Spleen (tissue), 11 donors: ENCODE data around the gene TBC1D8. TPM values are rescaled to one million over a fixed set of nuclear protein-coding genes. Genes with fewer than 3 reads are reported as not detected.

Experiments
- DNase-seq: peaks from one replicate; pipeline ENCODE4 v3.0.0-alpha.2; 2020
- H3K27ac ChIP-seq, 8 donors: fragments of 200-600 bp; sonication (generic) in 7 of 8; 1 replicate in 4 of 8; 2 replicates in 4 of 8; pipeline versions ENCODE4 v1.5.0 to v1.8.0; 2016 to 2021; ENCODE audit warnings: inconsistent platforms in 4 of 8, mild to moderate bottlenecking in 4 of 8, moderate library complexity in 1 of 8
- H3K27me3 ChIP-seq, 7 donors: fragments of 200-600 bp; sonication (generic) in 6 of 7; replicated peaks in 1 of 7; 1 replicate in 4 of 7; 2 replicates in 3 of 7; pipeline versions ENCODE4 v1.5.0 to v1.8.0; 2016 to 2021; ENCODE audit warnings: inconsistent platforms in 3 of 7, mild to moderate bottlenecking in 1 of 7
- H3K36me3 ChIP-seq, 6 donors: fragments of 200-600 bp; sonication (generic) in 5 of 6; 1 replicate in 4 of 6; 2 replicates in 2 of 6; pipeline versions ENCODE4 v1.5.0 to v1.8.0; 2016 to 2021; ENCODE audit warnings: inconsistent platforms in 2 of 6
- H3K4me1 ChIP-seq, 6 donors: fragments of 200-600 bp; sonication (generic) in 5 of 6; 1 replicate in 3 of 6; 2 replicates in 3 of 6; pipeline versions ENCODE4 v1.5.0 to v1.8.0; 2016 to 2021; ENCODE audit warnings: inconsistent platforms in 3 of 6
- H3K4me3 ChIP-seq, 8 donors: fragments of 200-600 bp; sonication (generic) in 7 of 8; 1 replicate in 4 of 8; 2 replicates in 4 of 8; pipeline versions ENCODE4 v1.5.0 to v1.8.0; 2016 to 2021; ENCODE audit warnings: inconsistent platforms in 4 of 8, mild to moderate bottlenecking in 4 of 8, moderate library complexity in 2 of 8
- H3K9me3 ChIP-seq, 8 donors: fragments of 200-600 bp; sonication (generic) in 7 of 8; 1 replicate in 4 of 8; 2 replicates in 4 of 8; pipeline versions ENCODE4 v1.5.0 to v1.8.0; 2016 to 2021; ENCODE audit warnings: inconsistent platforms in 4 of 8
- CTCF ChIP-seq, 11 experiments: fragments of 200-600 bp in 7 of 11; fragments of 450-650 bp in 4 of 11; sonication (generic) in 4 of 11; IDR thresholded peaks in 8 of 11; conservative IDR thresholded peaks in 3 of 11; 1 replicate in 7 of 11; 2 replicates in 4 of 11; pipeline versions ENCODE4 v1.4.0 to v1.8.0; 2016 to 2021; ENCODE audit warnings: antibody characterized with exemption in 11 of 11, inconsistent platforms in 4 of 11, mild to moderate bottlenecking in 1 of 11
- POLR2A ChIP-seq, 3 donors: fragments of 450-650 bp; IDR thresholded peaks; one replicate each; pipeline ENCODE4 v1.5.1; 2017; ENCODE audit warnings: antibody characterized with exemption in 3 of 3, mild to moderate bottlenecking in 1 of 3
- POLR2AphosphoS5 ChIP-seq, 3 donors: sonication (generic); formaldehyde crosslinking; IDR thresholded peaks; one replicate each; pipeline ENCODE4 v1.5.1; 2017; ENCODE audit warnings: antibody characterized with exemption in 3 of 3
- whole genome bisulfite sequencing, 5 donors: extraction: QIAGEN DNeasy Blood & Tissue Kit in 3 of 5; methylation state at CpG; one replicate each; pipeline versions ENCODE4 v1.1.5 to v1.1.7; 2013 to 2018; 5-methylcytosine and 5-hydroxymethylcytosine counted together
- intact Hi-C: fragments of 100-400 bp; cut with DNase I; formaldehyde crosslinking; loops from one replicate; pipeline ENCODE4 v1.15.0; 2023; ENCODE audit warnings: low total_unique reads
- polyA plus RNA-seq, 3 donors: library from polyadenylated mRNA; stranded (reverse); fragments of 200-250 nt; gene quantifications; one replicate each; pipeline ENCODE4 v1.2.1, GENCODE V29; 2013
- total RNA-seq, 7 donors: library from RNA; depleted of rRNA in 3 of 7; stranded (reverse); fragments of >200 nt in 3 of 7; fragmentation: NEBNext Ultra II Directional in 4 of 7; extraction: Animal tissue kit (Norgen Biotek cat#: 25700) in 4 of 7; gene quantifications; one replicate each; pipeline versions ENCODE4 v1.1.0 to v1.2.1, GENCODE V29; 2016 to 2021
- donor health status: healthy with polysubstance abuse.
- donor health status: DM: no; HTN: no; CAD: no; lungs with moderate emphysema.
- donor health status: DM: no; HTN: no; CAD: no.
- donor health status: Bipolar disorder and iron deficiency.
- donor health status: healthy.
- donor health status: DM: no; HTN: no; CAD: no.
- donor health status: DM: yes; HTN: yes; CAD: no.

The TBC1D8 gene
- total and polyA plus RNA-seq, 10 donors, result 7.2 to 104 (median 40.5) TPM

GRCh38 chr2:101041413-101041812, 109.8 kb downstream of the TBC1D8 start:
- WGBS, 5 donors, result 53 to 87% (median 62%) methylated on average over 4 of the region's 4 CpGs
- Histone ChIP-seq H3K9me3 (no peaks in the 10 kb centered on the region), H3K4me3 (no peak overlapping the region), H3K4me1 (peaks cover 0 to 62% (median 14%) of the 10 kb centered on the region in 6 donors), H3K27ac (peak overlapping the region in 6 of 8 donors; percentile 27 to 80 (median 70)), H3K27me3 (no peaks in the 10 kb centered on the region), H3K36me3 (peaks cover 0 to 51% (median 10%) of the 10 kb centered on the region in 6 donors)
- no peak for TF ChIP-seq POLR2AphosphoS5 (IDR thresholded peaks at IDR 0.05)
- no peak for DNase-seq
- intact Hi-C loops, result loop anchor here (10.0 kb wide), 1 partner anchor 93 kb away; no protein-coding TSS in a partner anchor

- Histone ChIP-seq H3K27ac (peak overlapping the region in 6 of 8 donors; percentile 27 to 80 (median 70)), H3K36me3 (peaks cover 0 to 51% (median 10%) of the 10 kb centered on the region in 6 donors), H3K9me3 (no peaks in the 10 kb centered on the region), H3K4me3 (peak overlapping the region in 1 of 8 donors; percentile 5), H3K4me1 (peaks cover 0 to 62% (median 14%) of the 10 kb centered on the region in 6 donors), H3K27me3 (no peaks in the 10 kb centered on the region)
- no peak for DNase-seq
- WGBS, 5 donors, result 61 to 86% (median 77%) methylated on average over 6 of the region's 6 CpGs
- TF ChIP-seq POLR2AphosphoS5 (IDR thresholded peaks at IDR 0.05) (no peak), CTCF (IDR thresholded peaks at IDR 0.05 in 8 of 11, conservative IDR thresholded peaks at IDR 0.05 in 3 of 11) (no peak), POLR2A (IDR thresholded peaks at IDR 0.05) (no peak)
- intact Hi-C loops, result loop anchor here (10.0 kb wide), 1 partner anchor 94 kb away; no protein-coding TSS in a partner anchor
Measured at GRCh38 chr2:101040761-101041160, 110.4 kb downstream of the TBC1D8 start.

GRCh38 chr2:101040072-101040471, 111.1 kb downstream of the TBC1D8 start:
- peak overlapping the region in 4 of 8 donors; percentile 67 to 80 (median 76) for H3K27ac ChIP-seq
- 88 to 93% (median 90%) methylated on average over 13 of the region's 13 CpGs for WGBS, 5 donors
- DNase-seq, result no peak
- TF ChIP-seq POLR2A (IDR thresholded peaks at IDR 0.05) (no peak), POLR2AphosphoS5 (IDR thresholded peaks at IDR 0.05) (no peak), CTCF (IDR thresholded peaks at IDR 0.05 in 8 of 11, conservative IDR thresholded peaks at IDR 0.05 in 3 of 11) (no peak)
- H3K4me1 ChIP-seq, result peaks cover 0 to 62% (median 14%) of the 10 kb centered on the region in 6 donors
- H3K36me3 ChIP-seq, result peaks cover 0 to 52% (median 15%) of the 10 kb centered on the region in 6 donors
- H3K27me3 ChIP-seq, result no peaks in the 10 kb centered on the region
- no peak overlapping the region for H3K4me3 ChIP-seq
- H3K9me3 ChIP-seq, result no peaks in the 10 kb centered on the region
- intact Hi-C loops, result loop anchor here (10.0 kb wide), 1 partner anchor 95 kb away; no protein-coding TSS in a partner anchor

GRCh38 chr2:101038455-101039255, 112.5 kb downstream of the TBC1D8 start:
- Histone ChIP-seq H3K27ac (peak overlapping the region in 3 of 8 donors; percentile 74 to 80 (median 79)), H3K36me3 (peaks cover 0 to 67% (median 20%) of the 10 kb centered on the region in 6 donors), H3K4me3 (no peak overlapping the region), H3K4me1 (peaks cover 0 to 58% (median 12%) of the 10 kb centered on the region in 6 donors), H3K27me3 (no peaks in the 10 kb centered on the region), H3K9me3 (no peaks in the 10 kb centered on the region)
- TF ChIP-seq POLR2A (IDR thresholded peaks at IDR 0.05) (no peak), CTCF (IDR thresholded peaks at IDR 0.05 in 8 of 11, conservative IDR thresholded peaks at IDR 0.05 in 3 of 11) (peak in 8 of 11 experiments; percentile 6 to 59 (median 32)), POLR2AphosphoS5 (IDR thresholded peaks at IDR 0.05) (peak in 2 of 3 donors; percentile 2 to 23)
- no peak for DNase-seq
- intact Hi-C loops, result no loop called here
- WGBS, 5 donors, result 86 to 93% (median 91%) methylated on average over 21 of the region's 21 CpGs
